Trophoblast cell (in vitro differentiated cells and primary cell): Measurements from ENCODE around the gene AK5.
"Not testable (repeated sequence)": the region's sequence is repeated elsewhere in the genome, so short reads cannot be mapped to it uniquely, and the experiment has no call there.

Experiments used
- DNase-seq, 2 donors: peaks; one replicate each; pipeline ENCODE4 v3.0.0-alpha.2; 2016
- H2AFZ ChIP-seq: 2 replicates; pipeline ENCODE4 v1.6.1; 2013; ENCODE audit warnings: low read length, moderate library complexity, mild to moderate bottlenecking; ENCODE audit not compliant: insufficient read depth, poor library complexity
- H2AK5ac ChIP-seq: 2 replicates; pipeline ENCODE4 v1.6.1; 2013; ENCODE audit warnings: mild to moderate bottlenecking, low read length
- H2BK120ac ChIP-seq: 2 replicates; pipeline ENCODE4 v1.6.1; 2013; ENCODE audit warnings: low read length, mild to moderate bottlenecking, moderate library complexity; ENCODE audit not compliant: insufficient read depth, poor library complexity
- H2BK12ac ChIP-seq: 2 replicates; pipeline ENCODE4 v1.6.1; 2013; ENCODE audit warnings: mild to moderate bottlenecking, low read length, moderate library complexity
- H2BK5ac ChIP-seq: 2 replicates; pipeline ENCODE4 v1.6.1; 2013; ENCODE audit warnings: low read length, low read depth, moderate library complexity, mild to moderate bottlenecking; ENCODE audit not compliant: poor library complexity
- H3K14ac ChIP-seq: 2 replicates; pipeline ENCODE4 v1.6.1; 2013; ENCODE audit warnings: mild to moderate bottlenecking, low read length
- H3K18ac ChIP-seq: 2 replicates; pipeline ENCODE4 v1.6.1; 2013; ENCODE audit warnings: mild to moderate bottlenecking, low read length
- H3K23ac ChIP-seq: 2 replicates; pipeline ENCODE4 v1.6.1; 2013; ENCODE audit warnings: low read length
- H3K27ac ChIP-seq: 2 replicates; pipeline ENCODE4 v1.5.1; 2013; ENCODE audit warnings: low read depth, mild to moderate bottlenecking, inconsistent platforms, low read length, moderate library complexity
- H3K27me3 ChIP-seq: 2 replicates; pipeline ENCODE4 v1.6.1; 2013; ENCODE audit warnings: inconsistent platforms, mild to moderate bottlenecking, low read length, moderate library complexity; ENCODE audit not compliant: insufficient read depth
- H3K36me3 ChIP-seq, 2 experiments: 1 replicate in 1 of 2; 2 replicates in 1 of 2; pipeline ENCODE4 v1.6.1; 2013; ENCODE audit warnings: low read length in 2 of 2, mild to moderate bottlenecking in 2 of 2, moderate library complexity in 1 of 2; ENCODE audit not compliant: insufficient read depth in 2 of 2, control insufficient read depth in 1 of 2
- H3K4ac ChIP-seq: 2 replicates; pipeline ENCODE4 v1.6.1; 2013; ENCODE audit warnings: low read depth, mild to moderate bottlenecking, low read length, moderate library complexity
- H3K4me1 ChIP-seq, 2 experiments: 1 replicate in 1 of 2; 2 replicates in 1 of 2; pipeline ENCODE4 v1.6.1; 2013; ENCODE audit warnings: low read length in 2 of 2, mild to moderate bottlenecking in 2 of 2, moderate library complexity in 1 of 2; ENCODE audit not compliant: insufficient read depth in 2 of 2, control insufficient read depth in 1 of 2
- H3K4me2 ChIP-seq: 2 replicates; pipeline ENCODE4 v1.6.1; 2013; ENCODE audit warnings: inconsistent platforms, mild to moderate bottlenecking, low read length, moderate library complexity
- H3K4me3 ChIP-seq: 2 replicates; pipeline ENCODE4 v1.5.1; 2013; ENCODE audit warnings: mild to moderate bottlenecking, low read depth, low read length, inconsistent platforms
- H3K79me1 ChIP-seq: one replicate; pipeline ENCODE4 v1.6.1; 2013; ENCODE audit warnings: low read length
- H3K79me2 ChIP-seq: 2 replicates; pipeline ENCODE4 v1.6.1; 2013; ENCODE audit warnings: low read length, mild to moderate bottlenecking; ENCODE audit not compliant: control insufficient read depth, insufficient read depth, poor library complexity
- H3K9ac ChIP-seq: 2 replicates; pipeline ENCODE4 v1.6.1; 2013; ENCODE audit warnings: mild to moderate bottlenecking, low read length
- H3K9me3 ChIP-seq: 2 replicates; pipeline ENCODE4 v1.6.1; 2013; ENCODE audit warnings: low read depth, mild to moderate bottlenecking, control low read depth, inconsistent platforms, low read length; ENCODE audit not compliant: insufficient read depth
- H4K12ac ChIP-seq: 2 replicates; pipeline ENCODE4 v1.6.1; 2013; ENCODE audit warnings: low read depth, mild to moderate bottlenecking, low read length, moderate library complexity
- H4K8ac ChIP-seq: 2 replicates; pipeline ENCODE4 v1.6.1; 2013; ENCODE audit warnings: low read depth, mild to moderate bottlenecking, low read length, moderate library complexity
- H4K91ac ChIP-seq: one replicate; pipeline ENCODE4 v1.6.1; 2013; ENCODE audit warnings: low read depth, mild to moderate bottlenecking, low read length, moderate library complexity
- WGBS: extraction: QIAGEN DNeasy Blood & Tissue Kit; methylation state at CpG from one replicate; pipeline ENCODE4 v1.1.7; 2013; ENCODE audit warnings: missing lambda C conversion rate; ENCODE audit not compliant: insufficient read length, insufficient coverage; ENCODE audit errors: extremely low coverage; 5-methylcytosine and 5-hydroxymethylcytosine counted together

The AK5 gene

DNA sequence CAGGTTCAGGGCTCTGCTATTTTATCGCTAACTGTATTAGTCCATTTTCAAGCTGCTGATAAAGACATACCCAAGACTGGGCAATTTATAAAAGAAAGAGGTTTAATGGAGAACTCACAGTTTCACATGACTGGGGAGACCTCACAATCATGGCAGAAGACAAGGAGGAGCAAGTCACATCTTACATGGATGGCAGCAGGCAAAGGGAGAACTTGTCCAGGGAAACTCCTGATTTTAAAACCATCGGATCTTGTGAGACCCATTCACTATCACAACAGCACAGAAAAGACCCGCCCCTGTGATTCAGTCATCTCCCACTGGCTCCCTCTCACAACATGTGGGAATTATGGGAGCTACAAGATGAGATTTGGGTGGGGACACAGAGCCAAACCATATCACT lies 136.2 kb downstream of the AK5 start:
- no CpG with 5 or more reads among the region's 3 CpGs for WGBS
- DNase-seq = not testable (repeated sequence)

DNA sequence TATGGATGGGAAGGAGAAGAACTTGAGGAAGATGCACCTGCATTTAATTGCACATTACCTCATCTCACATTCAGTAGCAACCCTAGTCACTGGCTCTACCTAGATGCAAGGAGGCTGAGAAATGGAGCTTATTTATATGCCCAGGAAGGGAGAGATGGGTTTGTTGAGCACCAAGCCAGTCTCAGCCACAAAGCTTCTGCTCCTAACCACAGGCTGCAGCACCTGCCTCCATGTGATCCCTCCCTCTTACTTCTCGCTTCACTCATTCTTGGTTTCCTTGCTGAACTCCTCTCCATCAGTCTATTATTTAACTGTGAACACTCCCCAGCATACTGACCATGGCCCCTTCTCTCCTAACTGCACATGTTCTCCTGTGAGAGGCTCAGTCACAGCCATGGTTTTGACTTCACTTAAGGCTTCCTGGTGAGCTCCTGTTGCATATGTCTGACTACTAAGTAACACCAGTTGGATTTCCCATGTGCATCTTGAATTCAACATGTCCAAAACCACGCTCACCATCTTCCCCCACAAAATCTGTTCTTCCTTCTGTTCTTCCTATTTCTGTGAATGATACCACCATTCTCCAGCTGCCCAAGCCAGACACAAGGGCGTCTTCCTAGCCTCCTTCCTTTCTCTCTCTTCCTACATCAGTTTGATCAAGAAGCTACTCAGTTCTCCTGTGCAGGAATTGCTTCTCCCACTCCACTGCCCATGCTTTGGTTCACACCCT lies 139.8 kb downstream of the AK5 start:
- no CpG with 5 or more reads among the region's 3 CpGs for WGBS
- Histone ChIP-seq H2AK5ac (no peak overlapping the region), H4K8ac (no peak overlapping the region)

More for the DNA sequence above, 136.2 kb downstream of the AK5 start:
- not testable (repeated sequence) for H3K79me1 ChIP-seq, H3K4ac ChIP-seq, H2BK120ac ChIP-seq, H3K9me3 ChIP-seq, H3K4me1 ChIP-seq, H3K4me2 ChIP-seq, H2AK5ac ChIP-seq, H3K79me2 ChIP-seq, H3K4me3 ChIP-seq, H4K91ac ChIP-seq, H3K27me3 ChIP-seq, H4K12ac ChIP-seq, H3K9ac ChIP-seq, H2AFZ ChIP-seq, H3K27ac ChIP-seq, H2BK12ac ChIP-seq, H3K18ac ChIP-seq, H4K8ac ChIP-seq, H3K36me3 ChIP-seq, H3K23ac ChIP-seq, H3K14ac ChIP-seq, H2BK5ac ChIP-seq

DNA sequence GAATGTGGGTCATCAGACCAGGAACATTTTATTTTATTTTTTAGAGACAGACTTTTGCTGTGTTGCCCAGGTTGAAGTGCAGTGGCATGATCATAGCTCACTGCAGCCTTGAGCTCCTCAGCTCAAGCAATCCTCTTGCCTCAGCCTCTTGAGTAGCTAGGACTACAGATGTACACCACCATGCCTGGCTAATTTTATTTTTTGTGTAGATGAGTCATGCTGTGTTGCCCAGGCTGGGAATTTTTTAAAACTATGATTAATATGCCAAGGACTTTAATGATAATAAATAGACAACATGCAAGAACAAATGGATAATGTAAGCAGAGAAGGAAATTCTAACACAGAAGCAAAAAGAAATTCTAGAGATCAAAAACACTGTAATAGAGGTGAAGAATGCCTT lies 142.4 kb downstream of the AK5 start:
- no peak overlapping the region for H4K91ac ChIP-seq
- no peak overlapping the region for H3K23ac ChIP-seq
- H2BK120ac ChIP-seq = no peak overlapping the region
- no peak overlapping the region for H3K4ac ChIP-seq
- H2AFZ ChIP-seq = no peak overlapping the region
- DNase-seq = no peak
- no peaks in the 10 kb centered on the region for H3K9me3 ChIP-seq
- no peak overlapping the region for H2BK12ac ChIP-seq
- H3K14ac ChIP-seq = no peak overlapping the region
- H4K12ac ChIP-seq = no peak overlapping the region
- no peak overlapping the region for H3K4me3 ChIP-seq
- no peak overlapping the region for H3K4me2 ChIP-seq
- H3K18ac ChIP-seq = no peak overlapping the region
- no peaks in the 10 kb centered on the region for H3K36me3 ChIP-seq
- H3K27ac ChIP-seq = no peak overlapping the region
- peaks cover 0 to 3% of the 10 kb centered on the region in 2 experiments for H3K4me1 ChIP-seq
- no peaks in the 10 kb centered on the region for H3K79me2 ChIP-seq
- H4K8ac ChIP-seq = no peak overlapping the region
- H3K79me1 ChIP-seq = no peaks in the 10 kb centered on the region
- H3K9ac ChIP-seq = no peak overlapping the region
- no peak overlapping the region for H2BK5ac ChIP-seq
- no peak overlapping the region for H2AK5ac ChIP-seq
- H3K27me3 ChIP-seq = no peaks in the 10 kb centered on the region

More for the DNA sequence above, 139.8 kb downstream of the AK5 start:
- H3K79me2 ChIP-seq = no peaks in the 10 kb centered on the region
- H3K36me3 ChIP-seq = no peaks in the 10 kb centered on the region
- H3K27me3 ChIP-seq = no peaks in the 10 kb centered on the region
- no peak overlapping the region for H3K23ac ChIP-seq
- H2BK12ac ChIP-seq = no peak overlapping the region
- H3K4me3 ChIP-seq = no peak overlapping the region
- no peak overlapping the region for H2BK120ac ChIP-seq
- H3K4me1 ChIP-seq = peaks cover 0 to 3% of the 10 kb centered on the region in 2 experiments
- no peak overlapping the region for H3K4me2 ChIP-seq
- no peak overlapping the region for H2BK5ac ChIP-seq
- H4K12ac ChIP-seq = no peak overlapping the region
- no peak overlapping the region for H2AFZ ChIP-seq
- H3K9me3 ChIP-seq = no peaks in the 10 kb centered on the region
- no peak overlapping the region for H3K14ac ChIP-seq
- no peak overlapping the region for H3K27ac ChIP-seq
- no peak overlapping the region for H3K4ac ChIP-seq
- H3K79me1 ChIP-seq = no peaks in the 10 kb centered on the region
- no peak overlapping the region for H3K18ac ChIP-seq
- no peak for DNase-seq
- H3K9ac ChIP-seq = no peak overlapping the region
- H4K91ac ChIP-seq = no peak overlapping the region

DNA sequence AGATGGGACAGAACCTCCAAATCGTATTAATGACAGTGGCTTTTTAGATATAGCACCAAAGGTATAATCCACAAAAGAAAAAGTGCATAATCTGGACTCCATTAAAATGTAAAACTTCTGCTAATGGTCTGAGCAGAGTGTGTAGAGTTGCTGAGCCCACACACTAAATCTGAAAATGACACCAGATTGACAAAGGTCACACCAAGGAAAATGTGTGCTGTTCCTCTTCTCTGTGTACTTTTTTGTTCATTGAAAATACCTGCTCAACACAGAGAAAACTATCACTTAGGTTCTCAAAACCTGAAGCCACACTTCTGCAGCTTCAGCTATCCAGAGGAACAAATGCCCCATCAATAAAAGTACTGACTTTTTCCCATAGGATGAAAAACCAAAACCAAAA lies 146.2 kb downstream of the AK5 start:
- no peak overlapping the region for H3K4ac ChIP-seq
- H4K8ac ChIP-seq = no peak overlapping the region
- H3K4me1 ChIP-seq = no peaks in the 10 kb centered on the region
- H4K12ac ChIP-seq = no peak overlapping the region
- H3K79me1 ChIP-seq = no peaks in the 10 kb centered on the region
- no peak overlapping the region for H2AFZ ChIP-seq
- no peak overlapping the region for H3K23ac ChIP-seq
- no peak overlapping the region for H2BK5ac ChIP-seq
- no peak overlapping the region for H4K91ac ChIP-seq
- H2AK5ac ChIP-seq = no peak overlapping the region
- H3K9ac ChIP-seq = no peak overlapping the region
- no peaks in the 10 kb centered on the region for H3K79me2 ChIP-seq
- no peak overlapping the region for H3K4me3 ChIP-seq
- H3K27ac ChIP-seq = no peak overlapping the region
- H2BK12ac ChIP-seq = no peak overlapping the region
- no CpG with 5 or more reads among the region's 1 CpG for WGBS
- no peak overlapping the region for H3K14ac ChIP-seq
- no peaks in the 10 kb centered on the region for H3K27me3 ChIP-seq
- no peak overlapping the region for H2BK120ac ChIP-seq
- no peak for DNase-seq
- no peaks in the 10 kb centered on the region for H3K9me3 ChIP-seq
- H3K18ac ChIP-seq = no peak overlapping the region
- H3K36me3 ChIP-seq = no peaks in the 10 kb centered on the region
- H3K4me2 ChIP-seq = no peak overlapping the region
